Karpas-422 (cell line): ENCODE data around the gene MAST3. TPM values are rescaled to one million over a fixed set of nuclear protein-coding genes. Genes with fewer than 3 reads are reported as not detected.

Experiments
- DNase-seq: peaks from one replicate; pipeline ENCODE4 v3.0.0-alpha.2; 2015
- H2AFZ ChIP-seq: fragments of 200-600 bp; sonication (generic); 2 replicates; pipeline ENCODE4 v1.6.1; 2014; ENCODE audit warnings: antibody characterized with exemption, low read length, mixed read lengths
- H3K27ac ChIP-seq: fragments of 200-600 bp; sonication (generic); 2 replicates; pipeline ENCODE4 v1.5.1; 2014; ENCODE audit warnings: mild to moderate bottlenecking, low read length, moderate library complexity
- H3K27me3 ChIP-seq: fragments of 200-600 bp; sonication (generic); 2 replicates; pipeline ENCODE4 v1.6.1; 2014; ENCODE audit warnings: low read length, mixed read lengths
- H3K36me3 ChIP-seq: fragments of 200-600 bp; sonication (generic); 2 replicates; pipeline ENCODE4 v1.6.1; 2014; ENCODE audit warnings: low read length, mixed read lengths; ENCODE audit not compliant: insufficient read depth
- H3K4me1 ChIP-seq: fragments of 200-600 bp; sonication (generic); 2 replicates; pipeline ENCODE4 v1.6.1; 2014; ENCODE audit warnings: mild to moderate bottlenecking, low read length, mixed read lengths
- H3K4me2 ChIP-seq: fragments of 200-600 bp; sonication (generic); 2 replicates; pipeline ENCODE4 v1.6.1; 2014; ENCODE audit warnings: low read length, low read depth, mild to moderate bottlenecking; ENCODE audit not compliant: poor library complexity, severe bottlenecking
- H3K4me3 ChIP-seq: fragments of 200-600 bp; sonication (generic); 2 replicates; pipeline ENCODE4 v1.5.1; 2014; ENCODE audit warnings: mild to moderate bottlenecking, antibody characterized with exemption, low read length, mixed read lengths
- H3K79me2 ChIP-seq: fragments of 200-600 bp; sonication (generic); 2 replicates; pipeline ENCODE4 v1.6.1; 2014; ENCODE audit warnings: mild to moderate bottlenecking, low read length, mixed read lengths
- H3K9ac ChIP-seq: fragments of 200-600 bp; sonication (generic); 2 replicates; pipeline ENCODE4 v1.6.0; 2014; ENCODE audit warnings: low read length
- H3K9me2 ChIP-seq: fragments of 200-600 bp; sonication (generic), shearing (Covaris generic); replicated peaks from 2 replicates; pipeline ENCODE4 v1.6.0; 2014; ENCODE audit warnings: mild to moderate bottlenecking, low read length, moderate library complexity; ENCODE audit not compliant: insufficient read depth
- H3K9me3 ChIP-seq: fragments of 300-700, 200-600 bp; sonication (generic); 2 replicates; pipeline ENCODE4 v1.6.1; 2014; ENCODE audit warnings: low read length, mixed read lengths
- H4K20me1 ChIP-seq: fragments of 200-600 bp; sonication (generic); 2 replicates; pipeline ENCODE4 v1.6.1; 2014; ENCODE audit warnings: mild to moderate bottlenecking, antibody characterized with exemption, low read length, low read depth; ENCODE audit not compliant: insufficient read depth
- total RNA-seq: library from RNA; depleted of rRNA; stranded (reverse); fragments of >200 nt; shearing (Covaris generic); gene quantifications from 2 replicates; pipeline ENCODE4 v1.2.3, GENCODE V29; 2014; ENCODE audit warnings: low replicate concordance; rRNA removed

The MAST3 gene
- total RNA-seq = 7.7 and 17.9 TPM in 2 replicates

GRCh38 chr19:18097217-18097992, at the start of gene MAST3:
Gene MAST3, plus strand, starts transcription at chr19:18097778. Its CDS starts 15 bp downstream, at chr19:18097793.
- Histone ChIP-seq H3K4me3 (peak within 1 kb of the TSS; percentile 73), H3K36me3 (no peaks in the 10 kb centered on the region), H4K20me1 (no peaks in the 10 kb centered on the region), H3K79me2 (no peaks in the 10 kb centered on the region), H2AFZ (0 out of 2 replicates have a peak within 1 kb of the TSS, but pooled peaks have one; percentile 41), H3K4me2 (peak within 1 kb of the TSS; percentile 77), H3K27ac (peak within 1 kb of the TSS; percentile 88), H3K27me3 (no peaks in the 10 kb centered on the region), H3K9me2 (no peaks in the 10 kb centered on the region), H3K9me3 (no peaks in the 10 kb centered on the region), H3K9ac (peak within 1 kb of the TSS; percentile 76), H3K4me1 (peaks cover 32% of the 10 kb centered on the region)
- peak; percentile 96 for DNase-seq

- Histone ChIP-seq H2AFZ (no peak overlapping the region), H3K9ac (no peak overlapping the region), H3K4me2 (no peak overlapping the region)
These were observed 48.2 kb upstream of the MAST3 start for GRCh38 chr19:18049385-18049784.

GRCh38 chr19:18051887-18052286, 45.7 kb upstream of the MAST3 start:
- Histone ChIP-seq H2AFZ (no peak overlapping the region), H3K4me1 (no peaks in the 10 kb centered on the region), H3K4me3 (no peak overlapping the region), H3K79me2 (no peaks in the 10 kb centered on the region), H3K27ac (no peak overlapping the region), H3K9me2 (no peaks in the 10 kb centered on the region), H3K9ac (no peak overlapping the region), H3K4me2 (no peak overlapping the region), H3K9me3 (no peaks in the 10 kb centered on the region), H3K36me3 (no peaks in the 10 kb centered on the region), H4K20me1 (no peaks in the 10 kb centered on the region), H3K27me3 (no peaks in the 10 kb centered on the region)
- DNase-seq = no peak

More at GRCh38 chr19:18049385-18049784, 48.2 kb upstream of the MAST3 start:
- Histone ChIP-seq H3K4me3 (no peak overlapping the region), H3K9me2 (no peaks in the 10 kb centered on the region), H3K27ac (no peak overlapping the region), H3K27me3 (no peaks in the 10 kb centered on the region), H3K79me2 (no peaks in the 10 kb centered on the region), H3K36me3 (no peaks in the 10 kb centered on the region), H4K20me1 (no peaks in the 10 kb centered on the region), H3K4me1 (peaks cover 11% of the 10 kb centered on the region), H3K9me3 (no peaks in the 10 kb centered on the region)
- no peak for DNase-seq

- Histone ChIP-seq H3K27ac (no peak overlapping the region), H2AFZ (no peak overlapping the region), H3K36me3 (no peaks in the 10 kb centered on the region), H3K9me3 (no peaks in the 10 kb centered on the region), H3K27me3 (no peaks in the 10 kb centered on the region), H3K4me3 (no peak overlapping the region), H3K9ac (no peak overlapping the region), H3K79me2 (no peaks in the 10 kb centered on the region), H3K9me2 (no peaks in the 10 kb centered on the region), H3K4me1 (peaks cover 7% of the 10 kb centered on the region), H4K20me1 (no peaks in the 10 kb centered on the region), H3K4me2 (no peak overlapping the region)
- no peak for DNase-seq
These were observed 43.9 kb upstream of the MAST3 start for GRCh38 chr19:18053576-18054219.

GRCh38 chr19:18055967-18056366, 41.6 kb upstream of the MAST3 start:
- no peak overlapping the region for H3K27ac ChIP-seq
- no peaks in the 10 kb centered on the region for H3K36me3 ChIP-seq
- no peak for DNase-seq
- no peak overlapping the region for H3K4me2 ChIP-seq
- no peaks in the 10 kb centered on the region for H3K79me2 ChIP-seq
- peaks cover 9% of the 10 kb centered on the region for H3K4me1 ChIP-seq
- H3K9me2 ChIP-seq = no peaks in the 10 kb centered on the region
- no peak overlapping the region for H2AFZ ChIP-seq
- no peak overlapping the region for H3K9ac ChIP-seq
- H3K9me3 ChIP-seq = no peaks in the 10 kb centered on the region
- no peak overlapping the region for H3K4me3 ChIP-seq
- no peaks in the 10 kb centered on the region for H3K27me3 ChIP-seq
- no peaks in the 10 kb centered on the region for H4K20me1 ChIP-seq

GRCh38 chr19:18057557-18057956, 40.0 kb upstream of the MAST3 start:
- no peaks in the 10 kb centered on the region for H3K9me2 ChIP-seq
- H2AFZ ChIP-seq = no peak overlapping the region
- H3K9ac ChIP-seq = no peak overlapping the region
- no peaks in the 10 kb centered on the region for H3K36me3 ChIP-seq
- H3K27ac ChIP-seq = no peak overlapping the region
- H3K27me3 ChIP-seq = no peaks in the 10 kb centered on the region
- H3K79me2 ChIP-seq = no peaks in the 10 kb centered on the region
- no peak for DNase-seq
- H3K4me2 ChIP-seq = no peak overlapping the region
- no peaks in the 10 kb centered on the region for H3K9me3 ChIP-seq
- no peak overlapping the region for H3K4me3 ChIP-seq
- peaks cover 16% of the 10 kb centered on the region for H3K4me1 ChIP-seq
- H4K20me1 ChIP-seq = no peaks in the 10 kb centered on the region

- H3K9me2 ChIP-seq = no peaks in the 10 kb centered on the region
- H3K27ac ChIP-seq = no peak overlapping the region
- H3K27me3 ChIP-seq = no peaks in the 10 kb centered on the region
- H3K9ac ChIP-seq = peak overlapping the region; percentile 53
- peak overlapping the region; percentile 85 for H2AFZ ChIP-seq
- H3K4me3 ChIP-seq = peak overlapping the region; percentile 55; the same call in 1 of the 2 replicates
- H3K79me2 ChIP-seq = no peaks in the 10 kb centered on the region
- H3K4me2 ChIP-seq = peak overlapping the region; percentile 67
- no peaks in the 10 kb centered on the region for H3K36me3 ChIP-seq
- DNase-seq = peak; percentile 93
- H4K20me1 ChIP-seq = no peaks in the 10 kb centered on the region
- H3K4me1 ChIP-seq = peaks cover 16% of the 10 kb centered on the region
- H3K9me3 ChIP-seq = no peaks in the 10 kb centered on the region
These were observed 39.2 kb upstream of the MAST3 start for GRCh38 chr19:18058208-18059009.

- H3K27me3 ChIP-seq = no peaks in the 10 kb centered on the region
- no peak overlapping the region for H3K4me3 ChIP-seq
- H3K79me2 ChIP-seq = no peaks in the 10 kb centered on the region
- H3K27ac ChIP-seq = no peak overlapping the region
- no peaks in the 10 kb centered on the region for H4K20me1 ChIP-seq
- DNase-seq = peak; percentile 57
- no peak overlapping the region for H2AFZ ChIP-seq
- H3K4me1 ChIP-seq = peaks cover 16% of the 10 kb centered on the region
- H3K4me2 ChIP-seq = no peak overlapping the region
- no peaks in the 10 kb centered on the region for H3K9me3 ChIP-seq
- H3K9me2 ChIP-seq = no peaks in the 10 kb centered on the region
- no peak overlapping the region for H3K9ac ChIP-seq
- no peaks in the 10 kb centered on the region for H3K36me3 ChIP-seq
These were observed 38.3 kb upstream of the MAST3 start for GRCh38 chr19:18059297-18059696.
